HT1080 (cell line): ENCODE results near the gene FADD. TPM values are rescaled to one million over a fixed set of nuclear protein-coding genes. Genes with fewer than 3 reads are reported as not detected.
A peak's percentile ranks its signal among the peaks of the same experiment; 100 is the strongest.

Experiments used
- DNase-seq: peaks from one replicate; pipeline ENCODE4 v3.0.0-alpha.2; 2015; ENCODE audit warnings: low read depth
- polyA plus RNA-seq, 2 experiments: library from polyadenylated mRNA; depleted of rRNA; stranded (reverse); fragments of >200 nt; gene quantifications; 2 replicates each; pipeline ENCODE4 v1.2.3, GENCODE V29; 2015
- total RNA-seq: library from RNA; depleted of rRNA; stranded (reverse); fragments of >200 nt; shearing (Covaris generic); gene quantifications from 2 replicates; pipeline ENCODE4 v1.2.3, GENCODE V29; 2014; rRNA removed

The FADD gene
- total RNA-seq = 67.1 and 81.0 TPM in 2 replicates
- polyA plus RNA-seq (2015; cell fraction: cytosol; rRNA removed) = 31.7 and 34.3 TPM in 2 replicates
- polyA plus RNA-seq (2015; cell fraction: nucleus; rRNA removed) = 18.3 and 20.7 TPM in 2 replicates

GRCh38 chr11:70202920-70203750 is at the start of gene FADD:
FADD (plus strand) TSS chr11:70203296; CDS start chr11:70203460, 164 bp downstream.
- peak; percentile 90 for DNase-seq

- DNase-seq = no peak
These were observed 47.7 kb upstream of the FADD start for GRCh38 chr11:70155386-70155785.

- DNase-seq = no peak
These were observed 46.6 kb upstream of the FADD start for GRCh38 chr11:70156291-70157037.

- DNase-seq = no peak
These were observed 44.9 kb upstream of the FADD start for GRCh38 chr11:70158201-70158600.

- no peak for DNase-seq
These were observed 44.2 kb upstream of the FADD start for GRCh38 chr11:70158757-70159389.

GRCh38 chr11:70159627-70160570 is 43.2 kb upstream of the FADD start:
- DNase-seq = peak; percentile 96

GRCh38 chr11:70161043-70161625 is 42.0 kb upstream of the FADD start:
- DNase-seq = no peak

- no peak for DNase-seq
These were observed 38.4 kb upstream of the FADD start for GRCh38 chr11:70164705-70165104.

GRCh38 chr11:70167120-70167519 is 36.0 kb upstream of the FADD start:
- no peak for DNase-seq

- DNase-seq = no peak
These were observed 35.2 kb upstream of the FADD start for GRCh38 chr11:70167723-70168404.

GRCh38 chr11:70168405-70168754 is 34.7 kb upstream of the FADD start:
- no peak for DNase-seq

GRCh38 chr11:70169127-70169526 is 34.0 kb upstream of the FADD start:
- no peak for DNase-seq

- no peak for DNase-seq
These were observed 33.5 kb upstream of the FADD start for GRCh38 chr11:70169632-70170031.

- DNase-seq = no peak
These were observed 32.4 kb upstream of the FADD start for GRCh38 chr11:70170596-70171210.

GRCh38 chr11:70173018-70173417 is 30.1 kb upstream of the FADD start:
- DNase-seq = no peak

GRCh38 chr11:70174547-70175235 is 28.4 kb upstream of the FADD start:
- DNase-seq = no peak

- DNase-seq = no peak
These were observed 27.8 kb upstream of the FADD start for GRCh38 chr11:70175236-70175698.

GRCh38 chr11:70176940-70177689 is 26.0 kb upstream of the FADD start:
- DNase-seq = no peak
